Inferior parietal cortex (tissue), 1 donor: ENCODE data around the gene NHP2.
A peak's percentile ranks its signal among the peaks of the same experiment; 100 is the strongest.
"Not testable (repeated sequence)": the region's sequence is repeated elsewhere in the genome, so short reads cannot be mapped to it uniquely, and the experiment has no call there.

Experiments used
- DNase-seq: peaks from one replicate; pipeline ENCODE4 v3.0.0-alpha.2; 2016; ENCODE audit errors: extremely low spot score

NHP2 gene

DNA sequence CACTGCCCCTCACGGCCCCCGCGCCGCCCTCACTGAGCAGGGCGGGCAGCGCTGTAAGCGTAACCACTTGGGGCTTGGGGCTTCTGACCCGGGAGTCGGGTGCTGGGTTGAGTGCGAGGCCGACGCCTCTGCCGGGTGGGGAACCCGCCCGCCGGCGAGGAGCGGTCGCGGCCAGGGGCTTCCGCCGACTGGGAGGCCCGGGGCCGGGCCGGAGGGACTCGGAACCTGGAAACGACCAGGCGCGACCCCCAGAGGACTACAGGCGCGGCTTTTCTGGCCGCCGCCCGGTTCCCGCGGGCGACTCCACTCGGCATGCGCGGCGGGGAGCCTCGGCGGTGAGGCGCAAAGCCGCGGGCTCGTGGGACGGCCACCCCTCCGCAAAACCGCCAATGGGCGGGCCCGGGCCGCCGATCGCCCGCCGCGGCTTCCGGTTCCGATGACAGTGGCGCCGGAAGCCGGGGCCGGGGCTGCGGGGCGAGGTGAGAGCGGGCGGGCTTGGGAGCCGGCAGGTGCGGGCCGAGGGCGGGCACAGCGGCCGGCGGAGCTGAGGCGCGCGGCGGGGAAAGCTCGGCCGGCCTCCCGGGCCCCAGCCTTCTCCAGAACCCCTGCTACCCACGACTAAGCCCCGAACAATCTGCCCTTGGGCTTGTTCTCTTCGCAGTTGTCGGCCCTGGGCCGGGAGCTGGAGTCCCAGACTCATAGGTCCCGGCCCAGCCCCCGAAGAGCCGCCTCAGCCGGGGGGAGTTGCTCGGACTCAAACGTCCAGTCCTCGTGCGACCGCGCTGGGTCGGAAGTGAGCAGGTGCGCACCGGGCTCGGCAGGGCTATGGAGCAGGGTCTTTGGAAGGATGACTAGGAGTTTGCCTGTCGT lies 22.9 kb downstream of the NHP2 start, which contains the start of gene RMND5B:
Gene RMND5B, plus strand, starts transcription at position 439 of the 870 bp plus-strand sequence. CDS start 7,106 bp downstream, outside the sequence.
- DNase-seq: peak; percentile 80

DNA sequence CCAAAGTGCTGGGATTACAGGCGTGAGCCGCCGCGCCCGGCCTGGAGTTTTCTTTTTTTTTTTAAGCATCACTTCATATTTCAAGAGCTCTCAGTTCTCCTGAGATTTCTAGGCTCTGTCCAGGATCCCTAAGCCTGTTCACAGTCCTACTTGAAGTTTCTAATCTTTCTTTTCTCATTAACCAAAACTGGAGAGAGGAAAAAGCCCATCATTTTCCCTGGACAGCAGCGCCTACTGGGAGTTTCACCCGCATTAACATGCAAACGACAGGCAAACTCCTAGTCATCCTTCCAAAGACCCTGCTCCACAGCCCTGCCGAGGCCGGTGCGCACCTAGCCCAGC lies 23.5 kb downstream of the NHP2 start:
- DNase-seq: not testable (repeated sequence)

- no peak for DNase-seq
Measured at GRCh38 chr5:178129296-178129695, 24.4 kb downstream of the NHP2 start.

GRCh38 chr5:178127300-178128009 lies 26.2 kb downstream of the NHP2 start:
- not testable (repeated sequence) for DNase-seq

- no peak for DNase-seq
Measured at GRCh38 chr5:178126556-178126955, 27.1 kb downstream of the NHP2 start.

DNA sequence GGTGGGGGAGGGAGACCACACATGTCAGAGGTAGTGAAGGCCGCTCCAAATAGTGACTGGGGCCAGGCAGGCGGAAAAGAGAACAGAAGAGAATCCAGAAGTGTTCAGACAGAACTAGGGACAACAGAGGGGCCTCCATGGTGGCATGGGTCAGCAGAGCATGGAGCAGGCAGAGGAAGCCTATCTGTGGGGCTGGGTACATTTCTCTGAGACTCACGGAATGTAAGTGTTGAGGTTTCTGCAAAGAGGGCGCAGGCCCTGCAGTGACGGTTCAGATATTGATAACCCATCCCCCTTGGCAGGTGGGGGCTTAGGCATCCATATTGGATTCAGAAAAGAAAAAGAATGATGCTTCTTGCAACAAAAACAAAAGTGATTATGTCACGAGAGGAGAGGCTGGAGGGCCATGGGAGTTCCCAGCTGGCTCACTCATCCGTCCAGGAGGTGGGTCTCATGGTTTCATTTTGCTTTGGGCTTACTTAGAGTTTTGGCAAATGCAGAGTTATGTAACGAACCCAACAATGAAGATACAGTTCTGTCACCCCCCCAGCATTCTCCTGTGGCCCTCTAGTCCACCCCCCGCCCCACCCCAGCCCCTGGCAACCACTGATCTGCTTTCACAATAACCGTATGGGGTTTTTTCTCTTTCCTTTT lies 28.3 kb downstream of the NHP2 start:
- no peak for DNase-seq

GRCh38 chr5:178123966-178124925 lies 29.4 kb downstream of the NHP2 start:
- no peak for DNase-seq

DNA sequence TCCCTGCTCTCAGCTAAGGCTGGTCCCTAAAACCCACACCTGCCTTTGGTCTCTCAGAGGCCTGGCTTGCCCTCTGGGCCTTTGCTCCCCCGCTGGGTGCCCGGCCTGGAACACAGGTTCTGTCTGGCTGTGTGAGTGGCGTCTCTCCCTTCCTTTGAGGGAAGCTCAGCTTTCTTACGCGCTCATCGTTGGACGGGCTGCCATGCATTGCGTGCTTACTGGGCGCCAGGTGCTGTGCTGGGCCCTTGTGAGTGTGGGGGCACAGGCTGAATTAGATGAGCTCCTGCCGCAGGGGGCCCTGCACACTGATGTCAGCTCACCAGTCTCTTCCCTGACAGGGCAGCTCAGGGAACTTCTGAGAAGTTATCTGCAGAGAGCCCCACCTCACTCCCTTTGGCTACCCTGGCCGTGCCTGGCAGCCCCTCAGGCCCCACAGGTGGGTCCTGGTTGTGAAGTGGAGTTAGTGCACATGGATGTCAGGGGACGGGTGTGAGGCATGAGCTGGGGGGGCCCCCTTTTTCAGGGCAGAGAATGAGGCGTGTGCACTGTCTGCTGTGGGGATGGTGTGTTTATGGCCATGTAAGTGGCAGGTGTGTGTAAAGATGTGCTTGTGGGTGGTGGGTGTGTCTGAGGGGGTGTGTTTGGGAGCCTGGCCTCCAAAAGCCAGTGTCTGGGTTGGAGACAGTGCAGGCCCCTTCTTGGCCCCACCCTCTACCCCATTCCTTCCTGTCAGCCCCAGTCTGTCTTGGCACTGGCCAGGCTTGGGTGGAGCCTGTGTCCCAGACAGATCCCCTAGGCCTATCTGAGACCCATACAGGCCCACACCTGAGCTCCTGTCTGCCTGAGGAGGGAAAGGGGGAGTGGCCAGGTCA lies 30.4 kb downstream of the NHP2 start:
- no peak for DNase-seq

DNA sequence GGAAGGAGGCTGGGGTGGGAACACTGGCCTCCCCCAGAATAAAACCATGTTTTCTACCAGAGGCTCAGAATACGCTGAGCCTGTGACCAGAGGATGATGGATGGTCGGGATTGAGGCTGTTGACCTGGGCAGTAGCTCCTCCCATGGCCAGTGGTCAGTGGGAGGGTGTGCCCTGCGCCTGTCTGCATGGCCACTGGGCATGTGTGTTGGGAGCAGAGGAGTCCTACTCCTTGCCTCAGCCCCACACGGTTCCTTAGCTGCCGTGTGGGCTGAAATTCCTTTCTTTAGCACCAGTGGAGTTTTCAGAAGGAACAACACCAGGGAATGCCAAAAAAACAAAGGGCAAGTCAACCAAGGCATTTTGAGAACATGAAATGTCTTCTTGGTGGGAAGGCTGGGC lies 31.3 kb downstream of the NHP2 start:
- DNase-seq: no peak

DNA sequence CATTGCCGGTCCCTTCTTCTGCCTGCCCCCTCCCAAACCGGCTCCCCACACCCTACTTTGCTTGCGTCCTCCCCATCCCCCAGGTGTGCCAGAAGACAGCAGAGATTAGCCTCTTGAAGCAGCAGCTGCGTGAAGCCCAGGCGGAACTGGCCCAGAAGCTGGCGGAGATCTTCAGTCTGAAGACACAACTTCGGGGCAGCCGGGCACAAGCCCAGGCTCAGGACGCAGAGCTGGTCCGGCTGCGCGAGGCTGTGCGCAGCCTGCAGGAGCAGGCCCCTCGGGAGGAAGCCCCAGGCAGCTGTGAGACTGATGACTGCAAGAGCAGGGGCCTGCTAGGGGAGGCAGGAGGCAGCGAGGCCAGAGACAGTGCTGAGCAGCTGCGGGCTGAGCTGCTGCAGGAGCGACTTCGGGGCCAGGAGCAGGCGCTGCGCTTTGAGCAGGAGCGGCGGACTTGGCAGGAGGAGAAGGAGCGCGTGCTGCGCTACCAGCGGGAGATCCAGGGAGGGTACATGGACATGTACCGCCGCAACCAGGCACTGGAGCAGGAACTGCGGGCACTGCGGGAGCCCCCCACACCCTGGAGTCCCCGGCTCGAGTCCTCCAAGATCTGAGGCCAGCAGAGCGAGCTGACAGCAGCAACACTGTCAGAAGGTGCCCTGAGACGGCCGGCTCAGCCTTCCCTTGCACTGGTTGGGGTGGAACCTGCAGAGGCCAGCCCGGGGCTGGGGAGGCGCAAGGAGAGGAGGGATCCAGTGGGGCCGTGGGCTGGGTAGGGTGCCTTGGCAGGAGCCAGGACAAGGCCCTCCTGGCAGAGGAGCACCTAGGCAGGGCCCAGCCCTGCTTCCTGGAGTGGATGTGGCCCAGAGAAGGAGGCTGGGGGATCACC lies 32.1 kb downstream of the NHP2 start:
- no peak for DNase-seq

DNA sequence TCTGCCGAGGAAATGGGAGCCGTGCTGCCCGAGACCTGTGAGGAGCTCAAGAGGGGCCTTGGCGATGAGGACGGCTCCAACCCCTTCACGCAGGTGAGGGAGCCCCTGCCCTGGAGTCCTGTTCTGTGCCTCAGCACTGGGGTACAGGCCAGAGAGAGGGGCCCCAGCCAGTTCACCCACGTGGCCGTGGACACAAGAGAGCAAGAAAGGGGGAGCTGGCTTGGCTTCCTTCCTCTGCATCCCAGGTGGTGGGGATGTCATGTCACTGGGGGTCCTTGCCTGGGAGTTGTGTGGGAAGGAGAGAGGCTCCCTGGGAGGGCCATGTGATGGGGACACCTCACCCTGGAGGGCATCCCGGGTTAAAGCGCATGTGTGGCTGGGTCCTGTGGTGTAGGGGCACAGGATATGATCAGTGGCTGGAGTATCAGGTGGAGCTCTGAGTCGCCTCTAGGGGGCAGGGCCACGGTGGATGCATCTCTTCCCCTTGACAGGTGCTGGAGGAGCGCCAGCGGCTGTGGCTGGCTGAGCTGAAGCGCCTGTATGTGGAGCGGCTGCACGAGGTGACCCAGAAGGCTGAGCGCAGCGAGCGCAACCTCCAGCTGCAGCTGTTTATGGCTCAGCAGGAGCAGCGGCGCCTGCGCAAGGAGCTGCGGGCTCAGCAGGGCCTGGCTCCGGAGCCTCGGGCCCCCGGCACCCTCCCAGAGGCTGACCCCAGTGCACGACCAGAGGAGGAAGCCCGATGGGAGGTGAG lies 32.9 kb downstream of the NHP2 start:
- DNase-seq: peak; percentile 51

DNA sequence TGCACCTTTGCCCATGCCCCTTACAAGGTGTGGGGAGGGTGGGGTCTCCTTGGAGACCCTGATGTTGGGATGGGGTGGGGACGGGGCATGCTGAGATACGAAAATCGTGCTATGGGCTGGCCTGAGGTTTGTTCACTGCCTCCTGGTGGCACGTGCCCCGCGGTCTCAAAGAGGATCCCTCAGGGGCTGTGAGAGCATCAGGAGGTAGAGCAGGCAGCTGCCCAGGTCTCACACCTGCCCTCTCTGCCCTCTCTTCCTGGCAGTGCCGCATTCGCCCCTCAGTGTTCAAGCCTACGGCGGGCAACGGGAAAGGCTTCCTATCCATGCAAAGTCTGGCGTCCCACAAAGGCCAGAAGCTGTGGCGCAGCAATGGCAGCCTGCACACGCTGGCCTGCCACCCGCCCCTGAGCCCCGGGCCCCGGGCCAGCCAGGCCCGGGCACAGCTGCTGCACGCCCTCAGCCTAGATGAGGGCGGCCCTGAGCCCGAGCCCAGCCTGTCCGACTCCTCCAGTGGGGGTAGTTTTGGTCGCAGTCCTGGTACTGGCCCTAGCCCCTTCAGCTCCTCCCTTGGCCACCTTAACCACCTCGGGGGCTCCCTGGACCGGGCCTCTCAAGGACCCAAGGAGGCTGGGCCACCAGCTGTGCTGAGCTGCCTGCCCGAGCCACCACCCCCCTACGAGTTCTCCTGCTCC lies 33.6 kb downstream of the NHP2 start:
- no peak for DNase-seq

GRCh38 chr5:178117923-178118701 lies 35.6 kb downstream of the NHP2 start:
- DNase-seq: no peak

DNA sequence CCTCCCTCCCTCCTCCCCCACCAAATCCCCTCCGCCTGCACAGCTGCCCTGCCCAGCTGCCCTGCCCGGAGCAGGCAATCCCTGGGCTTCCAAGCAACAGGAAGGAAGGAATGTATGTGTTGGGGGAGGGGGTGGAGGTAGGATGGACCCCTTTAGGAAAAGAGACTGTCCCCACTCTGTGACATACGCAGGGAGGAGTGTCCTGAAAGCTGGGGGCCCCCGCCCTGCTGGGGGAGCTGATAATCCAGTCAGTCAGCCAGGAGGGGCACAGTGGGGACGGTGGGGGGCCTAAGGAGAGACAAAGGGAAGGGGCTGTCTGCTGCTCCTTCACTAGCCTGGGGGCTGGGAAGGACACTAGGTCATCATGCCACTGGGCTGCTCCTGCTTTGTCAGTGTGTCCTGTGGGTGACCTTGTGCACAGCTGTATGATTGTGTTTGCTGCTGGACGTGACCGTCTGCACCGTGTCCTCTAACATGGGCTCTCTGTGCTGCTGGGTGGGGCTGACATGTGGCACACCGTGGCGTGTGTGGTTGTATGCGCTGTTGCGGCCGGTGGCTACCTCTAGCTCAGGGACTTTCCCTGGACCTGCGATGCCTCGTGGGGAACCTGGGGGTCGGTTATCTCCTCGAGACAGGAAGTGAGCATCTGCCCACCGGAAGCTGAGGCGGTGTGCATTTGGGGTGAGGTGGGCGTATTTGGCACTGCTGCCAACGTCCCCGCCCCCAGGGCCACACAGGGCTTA lies 37.4 kb downstream of the NHP2 start:
- no peak for DNase-seq

DNA sequence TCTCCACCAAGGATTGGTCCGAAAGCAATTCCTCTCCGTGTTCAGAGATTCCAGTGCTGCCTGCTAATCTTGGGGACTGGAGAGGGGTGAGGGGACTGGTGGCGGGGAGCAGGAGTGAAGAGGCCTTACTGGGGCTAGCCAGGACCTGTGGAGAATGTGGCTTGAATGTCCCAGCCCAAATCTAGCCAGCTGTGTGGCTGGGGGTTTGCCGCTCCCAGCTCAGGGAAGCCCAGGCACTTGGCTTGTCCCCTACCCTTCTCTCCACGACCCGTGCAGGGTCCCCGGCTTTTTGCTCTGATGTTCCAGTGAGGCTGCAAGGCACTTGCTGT lies 37.9 kb downstream of the NHP2 start:
- no peak for DNase-seq

- DNase-seq: no peak
Measured at GRCh38 chr5:178115136-178115813, 38.4 kb downstream of the NHP2 start.
